GM21447 (cell line): ENCODE measurements around the gene SCRN2.

Source experiments
- ATAC-seq: cut with Tn5 transposase; IDR thresholded peaks from one replicate; pipeline ENCODE4 v1.9.1; 2021; ENCODE audit not compliant: unreplicated experiment

The SCRN2 gene

DNA sequence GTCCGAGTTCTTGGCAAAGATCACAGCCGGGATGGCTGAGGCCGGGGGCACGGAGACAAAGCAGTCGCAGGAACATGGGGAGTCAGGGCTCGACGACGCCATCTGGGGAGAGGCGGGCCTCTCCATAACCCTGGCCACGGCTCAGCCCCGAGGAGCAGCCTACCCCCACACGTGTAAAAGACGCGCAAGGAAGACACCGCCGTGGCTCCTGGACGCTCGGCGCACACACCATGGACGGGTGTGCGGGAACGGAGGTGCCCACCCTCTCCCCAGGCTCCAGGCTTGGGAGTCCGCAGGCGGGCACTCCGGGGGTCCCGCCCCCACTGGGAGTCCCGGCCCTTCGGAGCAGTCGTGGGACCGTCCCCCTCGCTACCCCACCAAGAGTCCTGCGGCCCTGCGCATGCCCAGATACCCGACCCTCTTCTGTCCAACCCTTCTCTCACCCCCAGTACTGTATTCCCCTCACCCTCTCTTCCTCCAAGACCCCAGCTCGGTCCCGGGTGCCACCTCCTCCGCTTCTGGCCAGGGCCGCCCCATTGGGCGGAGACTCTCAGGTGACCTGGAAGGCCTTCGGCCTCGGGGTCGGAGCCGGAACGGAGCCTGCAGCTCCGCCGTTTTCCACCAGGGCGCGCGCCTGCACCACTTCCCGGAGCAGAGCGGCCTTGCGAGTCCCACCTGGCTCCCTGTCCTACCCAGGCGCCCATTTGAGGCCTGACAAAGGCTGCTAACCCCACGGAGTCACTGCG, at the start of gene SCRN2:
SCRN2 (minus strand) TSS at position 532 of the 746 bp plus-strand sequence; CDS start at position 102, 430 bp downstream.
- peak; percentile 80 for ATAC-seq

DNA sequence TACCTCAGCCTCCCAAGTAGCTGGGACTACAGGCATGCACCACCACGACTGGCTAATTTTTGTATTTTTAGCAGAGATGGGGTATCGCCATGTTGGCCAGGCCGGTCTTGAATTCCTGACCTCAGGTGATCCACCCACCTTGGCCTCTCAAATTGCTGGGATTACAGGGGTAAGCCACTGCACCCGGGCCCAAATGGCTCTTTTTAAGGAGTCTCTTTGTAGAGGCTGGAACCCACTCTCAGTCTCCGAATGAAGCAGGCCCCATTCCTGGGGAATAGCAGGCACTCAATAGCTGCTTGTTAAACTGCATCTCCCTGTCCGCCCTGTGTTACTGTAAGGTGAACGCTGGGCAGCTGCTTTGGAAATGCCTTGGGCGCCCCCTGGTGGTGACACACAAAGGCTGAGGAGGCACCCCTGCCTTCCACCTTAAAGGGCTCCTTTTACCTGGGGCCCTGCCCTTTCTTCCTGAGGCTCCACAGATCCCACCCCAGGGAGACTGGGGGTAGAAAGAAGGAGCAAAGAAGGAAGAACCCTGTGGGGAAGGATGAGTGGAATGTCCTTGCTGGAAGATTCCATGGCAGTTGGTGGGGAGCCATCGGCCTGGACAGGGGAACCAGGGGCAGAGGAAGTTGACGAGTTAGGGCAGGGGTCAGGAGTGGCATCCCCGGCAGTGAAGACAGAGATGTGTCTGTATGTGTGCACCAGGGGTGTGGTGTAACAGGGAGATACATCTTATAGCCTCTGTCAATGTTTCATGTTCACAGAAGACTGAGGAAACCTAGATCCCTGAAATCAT, 48.9 kb upstream of the SCRN2 start:
- no peak for ATAC-seq

DNA sequence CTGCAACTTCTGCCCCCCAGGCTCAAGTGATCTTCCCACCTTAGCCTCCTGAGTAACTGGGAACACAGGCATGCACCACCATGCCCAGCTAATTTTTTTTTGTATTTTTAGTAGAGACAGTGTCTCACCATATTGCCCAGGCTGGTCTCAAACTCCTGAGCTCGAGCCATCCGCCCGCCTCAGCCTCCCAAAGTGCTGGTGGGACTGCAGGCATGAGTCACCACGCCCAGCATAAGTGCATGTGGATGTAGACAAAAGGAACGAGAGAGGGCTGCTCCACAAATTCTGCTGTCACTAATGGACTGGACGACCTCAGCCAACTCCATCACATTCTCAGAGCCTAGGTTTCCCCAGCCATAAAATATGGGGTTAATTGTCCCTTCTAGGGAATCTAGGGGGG, 47.2 kb upstream of the SCRN2 start:
- no peak for ATAC-seq

DNA sequence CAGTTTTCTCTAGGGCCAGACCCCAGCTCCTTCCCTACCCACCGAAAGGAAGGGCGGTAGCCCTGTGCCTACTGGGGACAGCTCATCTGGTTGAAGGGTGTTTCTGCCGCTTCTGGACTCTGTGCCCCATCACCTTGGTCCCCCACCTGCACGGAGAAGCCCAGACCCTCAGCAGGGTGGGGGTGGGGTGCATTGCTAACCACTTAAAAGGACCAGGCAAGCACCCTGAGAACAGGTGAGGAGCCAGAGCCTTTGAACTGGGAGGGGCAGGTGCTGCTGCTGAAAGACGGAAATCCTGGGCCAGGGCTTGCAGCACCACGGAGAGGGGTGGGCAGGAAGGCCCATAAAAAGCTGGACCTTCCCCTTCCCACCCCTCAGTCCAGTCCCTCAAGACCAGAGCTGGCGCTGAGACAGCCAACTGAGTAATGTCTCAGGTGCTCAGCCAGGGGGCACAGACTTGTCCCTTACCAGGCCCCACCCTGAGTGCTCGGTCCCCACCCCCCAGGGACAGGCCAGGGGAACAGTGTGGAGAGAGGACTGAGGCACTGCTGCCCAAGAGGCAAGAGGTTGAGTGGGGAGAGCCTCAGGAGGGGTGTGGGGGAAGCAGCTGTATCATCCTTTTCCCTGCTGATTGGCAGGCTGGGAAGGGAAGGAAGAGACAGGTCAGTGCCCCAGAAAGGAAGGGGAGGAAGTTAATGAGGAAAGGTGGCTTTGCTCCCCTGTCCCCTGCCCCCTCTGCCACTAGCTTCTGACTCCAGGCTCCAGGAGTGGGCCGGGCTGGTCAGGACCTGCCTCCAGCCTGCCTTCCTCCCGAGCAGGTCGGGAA, 44.0 kb upstream of the SCRN2 start:
- ATAC-seq: no peak

DNA sequence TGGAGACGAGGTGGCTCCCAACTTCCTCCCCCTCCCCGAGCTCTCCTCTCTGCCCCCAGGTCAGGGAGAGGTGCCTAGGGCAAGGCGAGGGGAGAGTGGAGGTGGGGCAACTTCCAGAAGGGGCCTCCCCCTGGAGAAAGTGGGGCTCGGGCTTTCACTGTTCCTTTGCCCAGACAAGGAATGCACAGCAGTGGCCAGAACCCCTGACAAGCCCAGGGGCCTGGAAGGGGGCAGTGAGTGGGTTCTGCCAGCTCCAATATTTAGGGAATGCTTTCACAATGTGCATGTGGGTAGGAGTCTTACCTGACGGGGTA, 43.3 kb upstream of the SCRN2 start:
- ATAC-seq: no peak

DNA sequence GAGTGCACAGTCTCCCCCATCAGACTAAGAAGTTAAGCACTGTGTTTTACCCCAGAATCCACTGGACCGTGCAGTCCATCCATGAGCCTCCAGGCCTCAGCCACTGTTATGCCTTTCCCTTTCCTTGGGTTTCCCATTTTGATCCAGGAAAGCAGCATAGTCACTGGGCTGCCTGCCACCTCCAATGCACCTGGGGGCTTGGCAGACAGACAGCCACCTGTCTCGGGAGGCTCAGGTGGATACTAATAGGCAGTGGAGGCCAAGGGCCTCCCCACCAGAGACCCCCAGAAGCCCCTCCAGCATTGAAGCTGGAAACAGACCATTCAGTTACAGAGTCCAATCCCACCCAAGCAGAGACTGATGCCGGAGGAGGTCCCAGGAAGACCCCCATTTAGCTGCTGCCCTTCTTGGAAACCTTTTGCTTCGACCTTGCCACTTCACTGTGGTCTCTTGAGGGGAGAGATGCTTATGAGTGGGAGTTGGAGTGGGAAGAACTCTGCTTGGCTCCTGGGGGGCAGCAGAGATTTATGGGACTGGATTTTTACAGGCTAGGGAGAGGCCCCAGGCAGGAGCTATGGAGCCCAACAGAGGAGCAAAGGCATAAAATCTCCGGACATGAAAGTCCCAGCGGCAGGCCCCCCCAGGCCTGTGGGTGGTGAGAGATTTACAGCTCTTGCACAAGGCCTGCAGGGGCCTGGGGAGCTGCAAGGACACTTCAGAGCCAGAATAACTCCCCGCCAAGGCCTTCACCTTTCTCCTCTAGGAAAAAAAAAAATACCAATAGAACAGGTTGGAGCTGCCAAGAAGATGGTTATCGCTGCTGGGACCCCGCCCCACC, 42.7 kb upstream of the SCRN2 start:
- no peak for ATAC-seq

DNA sequence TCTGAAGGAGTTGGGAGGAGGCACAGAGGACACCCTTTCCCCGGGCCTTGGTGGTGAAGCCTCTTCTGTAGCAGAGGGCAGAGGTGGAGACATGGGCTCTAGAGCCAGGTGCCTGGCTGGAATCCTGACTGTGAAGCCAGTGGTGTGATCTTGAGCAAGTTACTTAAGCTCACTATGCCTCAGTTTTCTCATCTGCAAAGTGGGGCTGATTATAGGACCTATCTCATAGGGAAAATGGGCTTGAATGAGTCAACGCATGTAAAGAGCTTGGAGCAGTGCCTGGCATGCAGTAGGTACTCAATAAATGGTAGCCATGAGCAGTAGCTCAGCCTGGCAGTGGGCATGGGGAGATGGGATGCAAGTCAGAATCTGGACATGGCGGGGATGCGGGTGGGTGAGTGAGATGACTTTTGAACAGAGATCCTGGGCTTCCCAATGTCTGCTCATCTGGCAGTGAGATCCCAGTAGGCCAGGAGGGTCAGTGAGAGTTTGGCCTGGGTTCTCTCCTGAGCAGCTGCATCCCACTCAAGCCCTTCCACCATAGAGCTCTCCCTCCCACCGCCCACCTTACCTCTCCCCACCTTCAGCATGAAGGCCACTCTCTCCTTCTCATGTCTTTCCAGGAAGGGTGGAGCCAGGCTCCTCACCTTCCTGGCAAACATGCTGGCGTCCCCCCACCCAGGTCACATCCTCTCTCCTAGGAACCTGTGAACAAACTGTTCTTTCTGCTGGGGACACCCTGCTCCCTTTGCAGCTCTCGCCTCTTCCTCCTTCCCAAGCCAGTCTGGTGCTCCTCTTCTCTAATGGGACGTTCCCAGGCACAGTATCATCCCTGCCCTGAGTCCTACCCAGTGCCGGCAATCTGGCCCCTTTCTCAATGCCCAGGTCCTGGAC, 41.9 kb upstream of the SCRN2 start:
- no peak for ATAC-seq

DNA sequence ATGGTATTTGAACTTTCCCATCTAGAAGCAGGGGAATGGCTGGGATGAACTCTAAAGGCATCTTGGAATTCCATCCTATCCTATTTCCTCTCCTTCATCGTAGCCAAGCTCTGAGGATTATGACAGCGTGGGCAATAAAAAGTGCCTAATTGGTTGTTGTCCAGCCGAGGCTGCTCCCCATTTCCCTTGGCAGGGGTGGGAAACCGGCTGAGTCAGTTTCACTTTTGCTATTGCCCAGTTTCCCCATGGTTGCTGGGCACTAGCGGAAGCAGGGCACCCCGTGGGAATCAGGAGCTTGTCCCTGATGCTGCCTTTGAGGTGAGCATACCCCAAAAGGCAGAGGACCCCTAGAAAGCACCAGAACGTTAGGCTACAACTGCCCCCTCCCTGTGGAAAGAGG, 41.2 kb upstream of the SCRN2 start:
- ATAC-seq: no peak

DNA sequence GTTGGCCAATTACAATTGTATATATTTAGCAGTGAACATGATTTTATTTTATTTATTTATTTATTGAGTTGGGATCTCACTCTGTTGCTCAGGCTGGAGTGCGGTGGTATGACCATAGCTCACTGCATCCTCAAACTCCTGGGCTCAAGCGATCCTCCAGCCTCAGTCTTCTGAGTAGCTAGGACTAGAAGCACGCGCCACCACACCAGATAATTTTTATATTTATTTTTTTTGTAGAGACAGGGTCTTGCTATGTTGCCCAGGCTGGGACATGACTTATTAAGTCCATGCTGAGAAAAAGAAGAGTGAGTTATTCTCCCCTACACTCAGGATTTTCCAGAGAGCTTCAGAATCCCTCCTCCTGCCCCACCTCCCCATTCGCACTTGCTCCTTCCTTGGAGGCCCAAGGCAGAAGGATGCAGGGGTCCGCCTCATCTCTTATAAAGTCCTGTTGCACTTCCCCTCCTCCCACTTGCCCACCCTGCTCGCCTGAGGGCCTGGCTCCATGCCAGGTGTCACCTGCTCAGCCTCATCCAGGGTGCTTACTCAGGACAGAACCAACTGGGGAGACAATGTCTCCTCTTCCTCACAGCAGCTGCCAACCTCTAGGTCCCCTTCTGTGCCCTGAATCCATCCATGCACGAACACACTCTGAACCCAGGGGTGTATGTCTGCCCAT, 38.8 kb upstream of the SCRN2 start:
- no peak for ATAC-seq

DNA sequence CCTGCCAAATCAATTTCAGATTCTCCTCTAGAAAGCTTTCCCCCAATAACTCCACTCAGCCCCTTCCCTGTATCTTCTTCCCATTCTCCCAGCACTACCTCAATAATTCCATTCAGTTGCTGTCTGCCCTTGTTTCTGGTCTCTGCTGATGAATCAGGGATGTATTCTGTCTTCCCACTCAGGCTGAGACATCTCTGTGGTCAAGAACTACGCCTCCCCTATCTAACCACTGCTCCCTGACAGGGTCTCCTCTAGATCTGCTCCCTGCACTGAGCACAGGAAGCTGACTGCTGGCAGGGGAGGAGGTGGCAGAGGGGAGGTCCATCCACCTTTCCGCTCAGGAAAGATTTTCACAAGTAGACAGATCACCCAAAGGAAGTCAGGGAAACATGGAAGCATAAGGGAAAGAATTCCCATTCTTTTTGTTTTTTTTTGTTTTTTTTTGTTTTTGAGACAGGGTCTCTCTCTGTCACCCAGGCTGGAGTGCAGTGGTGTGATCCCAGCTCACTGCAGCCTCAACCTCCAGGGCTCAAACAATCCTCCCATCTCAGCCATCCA, 38.0 kb upstream of the SCRN2 start:
- no peak for ATAC-seq

DNA sequence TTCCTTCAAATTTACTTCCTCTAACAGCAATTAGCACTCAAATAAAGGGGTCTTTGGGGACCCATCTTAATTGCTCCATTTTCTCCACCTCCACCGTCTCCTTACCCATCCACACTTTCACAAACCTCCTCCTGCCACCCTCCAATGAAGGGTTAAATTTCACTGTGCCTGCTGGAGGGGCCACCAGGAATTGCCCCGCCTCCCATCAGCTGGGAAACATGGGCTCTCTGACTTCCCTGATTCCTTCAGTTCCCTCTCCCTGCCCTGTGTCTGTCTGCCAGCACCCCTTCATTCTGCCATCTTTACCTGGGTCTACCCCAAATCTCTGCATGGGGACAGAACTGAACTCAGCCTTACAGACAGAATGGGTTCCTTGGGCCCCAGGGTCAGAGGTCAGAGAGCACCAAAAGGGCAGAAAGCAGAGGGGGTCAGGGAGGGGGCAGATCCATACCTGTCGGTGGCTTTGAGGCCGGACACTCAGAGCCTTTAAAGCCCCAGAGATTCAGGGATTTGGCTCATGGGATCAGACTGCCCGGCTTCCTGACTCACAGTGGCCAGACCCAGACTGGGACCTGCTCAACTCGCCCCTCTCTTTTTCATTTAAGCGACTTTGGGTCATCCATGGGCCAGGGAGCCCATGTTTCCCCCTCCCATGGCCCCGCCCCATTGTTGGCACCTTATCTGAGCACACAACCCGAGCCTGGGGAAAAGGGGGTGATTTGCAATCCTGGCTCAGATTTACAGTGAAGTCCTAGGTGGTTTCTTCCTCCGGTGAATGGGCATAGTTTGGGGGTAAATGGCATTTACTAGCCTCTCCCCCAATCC, 37.3 kb upstream of the SCRN2 start:
- no peak for ATAC-seq

DNA sequence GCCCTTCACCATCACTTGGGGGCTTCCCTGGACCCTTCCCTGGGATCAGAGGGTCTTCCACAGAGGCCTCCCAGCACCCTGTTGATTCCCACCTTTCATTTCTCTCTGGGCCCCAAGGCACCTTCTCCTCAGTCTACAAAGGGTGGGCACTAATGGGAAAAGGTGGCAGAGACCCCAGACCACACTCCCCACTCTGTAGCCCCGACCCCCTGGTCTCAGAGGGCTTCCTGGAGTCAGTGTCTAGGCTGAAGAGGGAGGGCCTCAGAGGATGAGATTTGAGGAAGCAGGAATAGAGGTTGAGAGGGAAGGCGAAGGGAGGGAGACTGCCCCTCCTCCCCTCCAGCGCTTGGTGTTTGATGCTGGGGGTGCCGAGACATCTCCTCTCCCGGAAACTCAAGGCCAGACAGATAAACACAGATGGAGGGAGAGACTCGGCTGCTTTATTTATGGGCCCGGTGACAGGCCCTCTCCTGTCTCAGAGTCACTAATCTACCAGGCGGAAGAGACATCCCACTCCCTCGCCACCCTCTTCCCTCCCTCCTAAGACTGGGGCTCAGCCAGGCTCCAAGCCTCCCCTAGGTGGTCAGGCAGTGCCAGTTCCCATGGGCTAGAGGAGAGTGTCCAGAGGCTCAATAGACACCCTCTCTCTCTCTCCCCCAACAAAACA, 36.4 kb upstream of the SCRN2 start:
- ATAC-seq: no peak

DNA sequence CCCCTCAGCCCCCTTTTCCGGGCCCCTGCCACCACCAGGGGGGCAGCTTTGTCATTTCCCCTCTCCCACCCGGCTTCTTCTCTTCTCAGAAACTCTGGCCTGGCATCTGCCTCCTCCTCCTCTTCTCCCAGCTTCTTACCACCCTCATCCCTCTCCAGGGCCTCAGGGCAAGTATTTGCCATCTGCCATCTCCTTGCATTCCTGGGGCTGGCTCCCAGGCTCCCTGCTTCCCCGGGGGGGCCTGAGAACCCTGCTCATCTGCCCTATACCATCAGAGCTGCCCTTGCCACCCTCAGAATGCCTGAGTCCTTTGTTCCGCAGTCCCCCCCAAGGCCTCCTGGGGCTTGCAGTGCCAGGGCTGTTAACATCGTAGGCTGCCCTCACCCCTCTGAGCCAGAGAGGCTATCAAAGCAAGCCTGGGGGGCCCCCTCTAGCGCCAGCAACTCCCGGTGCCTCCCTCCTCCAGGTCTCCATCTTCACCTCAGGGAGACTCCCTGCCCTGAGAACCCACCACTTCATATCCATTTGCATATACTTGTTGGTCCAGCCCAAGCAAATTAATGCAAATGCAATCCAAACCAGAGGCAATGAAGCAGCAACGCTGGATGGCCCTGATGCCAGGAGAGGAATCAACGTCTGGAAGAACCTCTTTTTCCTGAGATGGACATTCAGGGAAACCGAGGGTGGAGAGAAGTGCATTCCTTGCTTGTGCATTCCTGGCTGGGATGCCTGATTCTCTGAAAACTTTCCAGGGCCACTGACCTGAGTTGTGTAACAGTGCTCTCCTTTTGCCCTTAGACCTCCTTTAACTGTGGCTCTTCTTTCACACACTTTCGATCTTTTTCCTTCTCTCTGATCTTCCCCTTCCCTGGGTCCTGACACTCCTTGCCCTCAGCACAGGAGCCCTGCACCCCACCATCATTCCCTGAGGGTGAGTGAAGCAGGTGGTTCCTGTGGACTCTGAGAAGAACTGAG, 34.2 kb upstream of the SCRN2 start:
- ATAC-seq: no peak

DNA sequence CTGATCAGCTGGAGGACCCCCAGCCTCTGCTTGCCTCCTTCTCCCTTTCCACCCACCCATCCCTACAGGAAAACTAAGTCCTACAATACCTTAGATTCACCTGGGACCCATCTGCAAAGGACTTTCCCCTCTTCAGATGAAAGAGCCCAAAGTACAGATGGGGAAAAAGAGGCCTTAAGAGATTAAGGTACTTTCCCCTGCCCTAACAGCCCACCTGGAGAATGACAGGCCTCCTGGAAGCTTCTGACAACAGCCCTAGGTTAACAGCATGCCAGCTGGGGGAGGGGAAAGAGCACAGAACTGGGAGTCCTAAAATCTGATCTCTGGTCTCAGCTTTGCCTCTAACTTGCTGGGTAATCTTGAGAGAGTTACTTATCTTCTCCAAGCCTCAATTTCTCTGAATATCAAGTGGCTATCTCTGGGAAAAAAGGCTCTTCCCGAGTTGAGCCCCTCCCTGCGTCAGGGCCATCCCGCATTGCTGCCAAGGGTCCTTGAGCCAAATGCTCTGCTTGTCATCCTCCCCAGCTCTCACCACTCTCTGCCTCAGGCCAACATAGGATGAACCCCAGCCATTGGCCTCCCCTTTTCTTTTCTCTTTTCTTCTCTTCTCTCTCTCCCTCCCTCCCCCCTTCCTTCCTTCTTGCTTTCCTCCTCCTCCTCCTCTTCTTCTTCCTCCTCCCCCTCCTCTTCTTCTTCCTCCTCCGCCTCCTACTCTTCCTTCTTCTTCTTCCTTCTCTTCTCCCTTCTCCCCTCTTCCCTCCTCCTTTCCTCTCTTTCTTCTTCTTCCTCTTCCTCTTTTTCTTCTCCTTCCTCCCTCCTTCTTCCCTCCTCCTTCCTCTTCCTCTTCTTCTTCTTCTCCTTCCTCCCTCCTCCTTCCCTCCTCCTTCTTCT, 32.4 kb upstream of the SCRN2 start:
- no peak for ATAC-seq

DNA sequence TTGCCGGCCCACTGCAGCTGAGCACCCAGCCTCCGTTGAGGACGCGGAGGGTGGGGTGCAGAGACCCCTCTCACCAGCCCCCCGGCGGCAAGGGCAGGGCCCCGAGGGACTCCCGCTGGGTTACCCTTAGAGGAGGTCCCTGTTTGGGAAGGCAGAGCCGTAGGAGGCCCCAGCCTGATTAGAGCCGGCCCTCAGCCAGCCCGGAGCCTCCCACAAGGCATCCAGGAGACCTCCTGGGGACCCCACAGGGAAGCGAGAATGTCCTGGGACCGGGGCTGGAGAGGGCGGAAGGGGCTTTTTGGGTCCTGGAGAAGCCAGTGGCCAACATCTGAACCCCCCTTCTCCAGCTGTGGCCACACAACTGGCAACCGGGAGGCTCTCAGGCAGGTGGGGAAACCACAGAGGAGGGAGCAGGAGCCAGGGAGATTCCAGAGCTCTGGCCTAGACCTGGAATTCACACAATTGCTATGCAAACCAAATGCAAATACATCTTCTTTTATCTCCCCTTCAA, 31.6 kb upstream of the SCRN2 start:
- no peak for ATAC-seq
